NCI-H1417 treated with DMSO at 0.1 percent for 48 hours (cell line): Measurements from ENCODE around the gene OR52A5.
"Not testable (repeated sequence)": the region's sequence is repeated elsewhere in the genome, so short reads cannot be mapped to it uniquely, and the experiment has no call there.

Experiments used
- DNase-seq: peaks from one replicate; lab custom pipeline; 2025; lab: John Stamatoyannopoulos, UW

The OR52A5 gene

GRCh38 chr11:5137996-5138395 is at the start of gene OR52A5:
Gene OR52A5 (minus strand): TSS chr11:5138356. CDS start chr11:5132642, 5,714 bp downstream.
- no peak for DNase-seq

DNA sequence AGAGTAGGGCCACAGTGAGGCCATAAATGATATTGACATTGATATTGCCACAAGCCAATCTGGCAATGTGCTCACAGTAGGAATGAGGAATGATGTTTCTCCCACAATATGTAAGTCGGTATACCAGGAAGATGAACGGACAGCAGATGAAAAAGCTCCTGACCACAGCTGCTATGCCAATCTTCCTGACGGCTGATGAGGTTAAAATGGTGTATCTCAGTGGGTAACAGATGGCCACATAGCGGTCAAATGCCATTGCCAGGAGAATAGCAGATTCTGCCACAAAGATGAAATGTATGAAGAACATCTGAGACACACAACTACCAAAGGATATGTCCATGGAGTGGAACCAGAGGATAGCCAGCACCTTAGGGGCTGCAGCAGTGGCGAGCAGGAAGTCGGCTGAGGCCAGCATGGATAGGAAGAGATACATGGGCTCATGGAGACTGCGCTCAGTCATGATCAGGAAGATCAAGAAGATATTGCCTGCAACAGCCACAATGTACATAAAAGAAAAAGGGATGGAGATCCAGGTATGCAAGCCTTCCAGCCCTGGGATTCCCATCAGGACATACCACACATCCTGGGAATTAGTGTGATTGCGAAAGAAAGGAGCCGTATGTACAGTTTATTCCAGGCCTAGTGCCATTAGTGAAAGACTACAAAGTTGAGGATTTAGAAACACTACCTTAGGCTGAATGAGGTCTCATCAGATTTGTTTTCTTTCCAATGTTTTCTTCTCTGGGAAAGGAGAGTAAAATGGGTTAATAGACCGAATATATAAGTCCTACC is 40.1 kb upstream of the OR52A5 start:
- DNase-seq = no peak

- no peak for DNase-seq
Measured at GRCh38 chr11:5174934-5175333, 36.8 kb upstream of the OR52A5 start.

DNA sequence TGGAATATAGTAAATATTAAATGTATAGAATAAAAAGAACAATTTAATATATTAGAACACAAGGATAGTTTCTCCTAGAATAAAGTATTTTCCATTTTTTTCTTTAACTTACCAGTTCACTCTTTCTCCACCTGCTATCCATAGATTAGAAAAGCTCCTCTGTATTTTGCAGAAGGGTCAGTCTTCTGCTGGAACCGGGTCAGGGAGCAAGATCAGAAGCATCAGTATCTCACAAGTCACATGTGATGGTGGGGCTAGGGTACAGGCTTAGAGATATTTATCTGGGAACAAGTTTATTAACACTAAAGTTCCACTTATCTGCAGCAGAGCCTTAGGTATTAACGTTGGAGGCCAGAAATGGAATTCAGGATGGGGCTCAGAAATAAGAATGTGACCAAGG is 33.7 kb upstream of the OR52A5 start:
- no peak for DNase-seq

DNA sequence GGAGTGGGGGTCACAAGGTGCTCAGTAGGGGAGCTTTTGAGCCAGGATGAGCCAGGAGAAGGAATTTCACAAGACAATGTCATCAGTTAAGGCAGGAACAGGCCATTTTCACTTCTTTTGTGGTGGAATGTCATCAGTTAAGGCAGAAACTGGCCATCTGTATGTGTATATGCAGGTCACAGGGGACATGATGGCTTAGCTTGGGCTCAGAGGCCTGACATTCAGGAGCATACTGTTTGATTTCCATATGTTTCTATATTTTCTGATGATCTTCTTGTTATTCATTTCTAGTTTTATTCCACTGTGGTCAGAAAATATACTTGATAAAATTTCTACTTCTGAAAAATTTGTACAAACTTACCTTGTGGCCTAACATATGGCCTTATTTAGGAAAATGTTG is 27.7 kb upstream of the OR52A5 start:
- DNase-seq = not testable (repeated sequence)

- DNase-seq = not testable (repeated sequence)
Measured at GRCh38 chr11:5164807-5165206, 26.7 kb upstream of the OR52A5 start.

- not testable (repeated sequence) for DNase-seq
Measured at GRCh38 chr11:5161045-5161444, 22.9 kb upstream of the OR52A5 start.

GRCh38 chr11:5160217-5160616 is 22.1 kb upstream of the OR52A5 start:
- DNase-seq = not testable (repeated sequence)

DNA sequence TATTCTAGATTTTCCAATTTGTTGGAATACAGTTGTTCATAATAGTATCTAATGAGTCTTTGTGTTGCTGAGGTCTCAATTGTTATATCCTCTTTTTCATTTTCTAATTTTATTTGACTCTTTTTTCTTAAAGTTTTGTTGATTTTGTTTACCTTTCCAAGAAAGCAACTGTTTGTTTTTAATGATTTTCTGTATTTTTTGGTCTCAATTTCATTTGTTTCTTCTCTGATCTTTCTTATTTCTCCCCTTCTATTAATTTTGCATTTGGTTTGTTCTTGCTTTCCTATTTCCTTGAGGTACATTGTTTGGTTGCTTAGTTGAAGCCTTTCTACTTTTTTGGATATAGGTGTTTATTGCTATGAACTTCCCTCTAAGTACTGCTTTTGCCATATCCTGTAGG is 21.6 kb upstream of the OR52A5 start:
- no peak for DNase-seq

DNA sequence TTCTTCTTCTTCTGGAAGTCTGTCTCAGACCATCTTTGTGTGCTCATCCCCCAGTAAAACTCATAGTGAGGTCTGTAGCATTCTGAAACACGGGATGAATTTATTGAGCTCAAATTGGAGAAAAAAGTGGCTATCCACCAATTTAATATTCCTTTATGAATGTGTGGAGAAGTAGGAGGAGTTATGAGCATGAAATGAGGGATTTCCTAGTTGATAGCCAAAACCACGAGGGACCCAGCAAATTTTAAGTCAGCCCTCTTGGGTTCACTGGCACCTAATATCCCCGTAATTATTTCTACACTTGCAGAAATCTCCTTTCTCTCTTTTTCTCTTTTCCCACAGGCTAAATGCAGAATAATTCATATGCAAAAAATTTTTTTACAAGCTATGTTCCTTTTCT is 16.5 kb upstream of the OR52A5 start, which contains the start of gene OR52A1:
Gene OR52A1, minus strand, starts transcription at position 101 of the 400 bp plus-strand sequence. CDS start 2,388 bp downstream, outside the sequence.
- no peak for DNase-seq

GRCh38 chr11:5153574-5154431 is 15.6 kb upstream of the OR52A5 start:
- no peak for DNase-seq

DNA sequence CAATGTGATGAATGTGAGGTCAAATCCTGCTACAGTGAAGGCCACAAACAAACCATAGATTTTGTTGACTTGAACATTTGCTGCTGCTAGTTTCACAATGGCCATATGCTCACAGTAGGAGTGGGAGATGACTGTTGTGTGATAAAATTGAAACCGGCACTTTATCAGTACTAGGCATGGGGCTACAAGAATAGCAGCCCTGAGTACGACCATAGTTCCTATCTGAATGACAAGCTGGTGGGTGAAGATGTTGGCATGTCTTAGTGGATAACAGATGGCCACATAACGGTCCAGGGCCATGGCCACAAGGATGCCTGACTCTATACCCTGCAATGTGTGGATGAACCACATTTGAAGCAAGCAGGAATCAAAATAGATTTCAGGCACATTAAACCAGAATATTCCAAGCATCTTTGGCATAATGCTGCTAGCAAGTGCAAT is 13.6 kb upstream of the OR52A5 start:
- no peak for DNase-seq

- not testable (repeated sequence) for DNase-seq
Measured at GRCh38 chr11:5144206-5144605, 6.0 kb upstream of the OR52A5 start.

GRCh38 chr11:5137014-5137413 is 1.1 kb downstream of the OR52A5 start:
- no peak for DNase-seq

DNA sequence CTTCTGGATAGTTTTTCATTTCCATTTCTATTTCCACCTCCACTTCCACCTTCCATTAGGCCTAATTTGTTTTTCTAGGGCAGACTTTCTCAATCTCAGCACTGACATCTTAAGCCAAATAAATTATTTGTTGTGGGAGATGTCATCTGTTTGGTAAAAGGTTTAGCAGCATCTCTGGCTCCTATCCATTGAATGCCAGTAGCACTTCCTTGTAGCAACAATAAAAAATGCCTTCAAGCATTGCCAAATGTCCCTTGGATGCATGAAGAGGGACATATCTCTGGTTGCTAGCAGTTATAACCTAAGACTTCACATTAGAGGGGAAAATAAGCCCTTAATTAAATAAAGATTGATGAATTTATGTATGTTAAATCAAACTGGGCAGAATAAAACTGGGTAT is 1.9 kb downstream of the OR52A5 start:
- no peak for DNase-seq

GRCh38 chr11:5131584-5132335 is 6.4 kb downstream of the OR52A5 start:
- DNase-seq = no peak

DNA sequence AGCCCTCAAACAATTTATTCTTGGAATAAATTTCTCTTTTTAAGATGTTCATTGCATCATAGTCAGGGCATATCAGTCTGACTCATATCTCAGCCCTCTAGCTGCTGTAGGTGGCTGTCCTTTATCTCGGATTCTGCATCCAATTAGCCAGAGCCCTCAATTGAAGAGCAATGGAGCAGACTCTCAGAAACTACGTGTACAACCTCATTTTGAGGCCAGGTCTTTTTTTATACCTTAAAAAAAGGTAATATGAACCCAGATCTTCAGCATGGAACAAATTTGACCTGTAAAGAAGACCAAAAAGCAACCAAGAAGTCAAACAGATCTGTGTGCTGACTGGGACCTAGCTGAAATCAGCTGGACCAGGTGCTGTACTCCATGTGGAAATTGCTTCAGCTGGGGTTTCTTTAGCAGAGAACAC is 8.7 kb downstream of the OR52A5 start:
- no peak for DNase-seq

- DNase-seq = no peak
Measured at GRCh38 chr11:5124891-5125620, 13.1 kb downstream of the OR52A5 start.

DNA sequence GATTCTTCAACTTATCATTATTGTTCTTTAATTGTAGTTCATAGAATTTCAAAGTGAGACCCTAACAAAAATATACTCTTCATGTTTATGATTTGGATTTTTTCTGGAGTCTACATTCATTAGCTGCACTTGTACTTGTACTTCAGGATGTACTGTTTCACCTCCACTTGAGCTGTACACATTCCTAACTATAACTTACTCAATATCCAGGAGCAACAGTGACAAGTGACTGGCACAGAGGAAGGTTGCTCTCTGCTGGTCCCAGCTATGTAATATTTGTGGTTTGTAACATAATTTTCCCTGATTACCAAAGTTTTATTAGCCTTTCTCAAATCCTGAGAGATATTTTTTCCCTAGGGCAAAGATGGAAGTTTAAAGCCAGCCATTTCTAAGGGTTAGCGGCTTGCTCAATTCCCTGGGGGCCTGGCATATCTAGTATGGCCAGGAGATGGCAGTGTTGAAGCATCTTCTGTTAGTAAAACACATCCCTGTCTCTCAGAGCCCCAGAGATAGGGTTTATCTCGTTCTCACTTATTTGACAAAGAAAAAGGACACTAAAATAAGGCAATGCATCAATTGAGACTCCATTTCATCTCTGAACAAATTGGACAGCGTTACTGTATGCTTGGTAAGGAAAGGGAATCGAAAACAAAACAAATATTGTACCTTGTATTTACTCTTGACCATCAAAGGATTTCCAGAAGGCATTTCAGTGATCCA is 14.2 kb downstream of the OR52A5 start:
- no peak for DNase-seq

DNA sequence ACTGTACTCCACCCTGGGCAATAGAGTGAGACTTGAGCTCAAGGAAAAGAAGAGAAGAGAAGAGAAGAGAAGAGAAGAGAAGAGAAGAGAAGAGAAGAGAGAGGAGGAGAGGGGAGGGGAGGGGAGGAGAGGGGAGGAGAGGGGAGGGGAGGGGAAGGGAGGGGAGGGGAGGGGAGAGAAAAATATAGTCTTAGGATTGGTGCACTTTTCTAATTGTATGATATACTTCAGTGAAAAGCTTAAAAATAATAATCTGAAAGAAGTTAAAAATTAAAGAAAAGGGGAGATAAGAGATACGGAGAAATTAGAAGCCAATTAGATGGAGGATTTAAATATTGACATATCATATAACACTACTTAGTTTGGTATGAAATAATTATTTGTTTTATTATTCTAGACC is 19.3 kb downstream of the OR52A5 start:
- DNase-seq = no peak

DNA sequence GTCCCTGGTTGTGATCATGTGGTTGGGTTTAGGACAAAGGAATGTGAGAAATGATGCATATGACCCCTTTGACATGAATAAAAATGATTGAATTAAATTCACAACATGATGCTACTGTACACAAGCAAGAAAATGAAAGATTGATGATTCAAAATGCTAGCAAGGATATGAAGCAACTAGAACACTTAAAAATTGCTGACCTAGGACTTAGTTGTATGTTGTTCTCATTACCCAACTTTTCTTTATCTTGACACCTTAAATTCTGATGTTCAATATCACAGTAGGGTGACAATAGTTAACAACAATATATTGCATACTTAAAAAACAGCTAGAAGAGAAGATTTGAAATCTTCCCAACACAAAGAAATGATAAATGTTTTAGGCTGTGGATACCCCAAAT is 20.6 kb downstream of the OR52A5 start:
- no peak for DNase-seq
